ENCODE results near the gene GOLM1. TPM values are rescaled to one million over a fixed set of nuclear protein-coding genes. Genes with fewer than 3 reads are reported as not detected.

Gene GOLM1
- total RNA-seq, 1 donor from 2014 or later, result 111 TPM

GRCh38 chr9:86043586-86043985 lies 55.8 kb downstream of the GOLM1 start:
- Mint-ChIP-seq H3K4me1 (no peaks in the 10 kb centered on the region), H3K27me3 (ENCODE audit: low read depth) (no peaks in the 10 kb centered on the region), H3K27ac (ENCODE audit: unreplicated experiment) (no peak overlapping the region), H3K36me3 (ENCODE audit: low read depth) (peaks cover 22% of the 10 kb centered on the region), H3K4me3 (no peak overlapping the region), H3K9me3 (no peaks in the 10 kb centered on the region)
- DNase-seq (ENCODE audit: low read depth, low spot score), result no peak
- TF ChIP-seq CTCF (conservative IDR thresholded peaks at IDR 0.05), result no peak

- H3K27ac Mint-ChIP-seq (ENCODE audit: unreplicated experiment), result peak overlapping the region; percentile 90
Observed at GRCh38 chr9:86042199-86042978, 57.0 kb downstream of the GOLM1 start.

GRCh38 chr9:86041311-86041741 lies 58.0 kb downstream of the GOLM1 start:
- Mint-ChIP-seq H3K27ac (ENCODE audit: unreplicated experiment) (peak overlapping the region; percentile 71), H3K9me3 (no peaks in the 10 kb centered on the region), H3K36me3 (ENCODE audit: low read depth) (peaks cover 26% of the 10 kb centered on the region), H3K4me1 (no peaks in the 10 kb centered on the region), H3K27me3 (ENCODE audit: low read depth) (no peaks in the 10 kb centered on the region), H3K4me3 (no peak overlapping the region)
- no peak for DNase-seq (ENCODE audit: low read depth, low spot score)
- TF ChIP-seq CTCF (conservative IDR thresholded peaks at IDR 0.05), result no peak

More at GRCh38 chr9:86042199-86042978, 57.0 kb downstream of the GOLM1 start:
- no peak overlapping the region for H3K4me3 Mint-ChIP-seq
- no peak for DNase-seq (ENCODE audit: low read depth, low spot score)
- H3K4me1 Mint-ChIP-seq, result no peaks in the 10 kb centered on the region
- peaks cover 24% of the 10 kb centered on the region for H3K36me3 Mint-ChIP-seq (ENCODE audit: low read depth)
- no peaks in the 10 kb centered on the region for H3K27me3 Mint-ChIP-seq (ENCODE audit: low read depth)
- H3K9me3 Mint-ChIP-seq, result no peaks in the 10 kb centered on the region
- no peak for TF ChIP-seq CTCF (conservative IDR thresholded peaks at IDR 0.05)

GRCh38 chr9:86040861-86041155 lies 58.5 kb downstream of the GOLM1 start:
- Mint-ChIP-seq H3K4me3 (no peak overlapping the region), H3K4me1 (no peaks in the 10 kb centered on the region), H3K36me3 (ENCODE audit: low read depth) (peaks cover 25% of the 10 kb centered on the region), H3K9me3 (no peaks in the 10 kb centered on the region), H3K27ac (ENCODE audit: unreplicated experiment) (peak overlapping the region; percentile 90), H3K27me3 (ENCODE audit: low read depth) (no peaks in the 10 kb centered on the region)
- no peak for TF ChIP-seq CTCF (conservative IDR thresholded peaks at IDR 0.05)
- no peak for DNase-seq (ENCODE audit: low read depth, low spot score)

- no peaks in the 10 kb centered on the region for H3K4me1 Mint-ChIP-seq
- H3K27ac Mint-ChIP-seq (ENCODE audit: unreplicated experiment), result peak overlapping the region; percentile 90
Observed at GRCh38 chr9:86039991-86040860, 59.1 kb downstream of the GOLM1 start.

More at GRCh38 chr9:86039991-86040860, 59.1 kb downstream of the GOLM1 start:
- Mint-ChIP-seq H3K9me3 (no peaks in the 10 kb centered on the region), H3K4me3 (no peak overlapping the region), H3K36me3 (ENCODE audit: low read depth) (peaks cover 24% of the 10 kb centered on the region), H3K27me3 (ENCODE audit: low read depth) (no peaks in the 10 kb centered on the region)
- DNase-seq (ENCODE audit: low read depth, low spot score), result no peak
- TF ChIP-seq CTCF (conservative IDR thresholded peaks at IDR 0.05), result no peak
